ENCODE data around the gene OR8G1. TPM values are rescaled to one million over a fixed set of nuclear protein-coding genes. Genes with fewer than 3 reads are reported as not detected.

OR8G1 gene
- not detected in 2 replicates for total RNA-seq

- ChIA-PET POLR2A (no interaction called here), CTCF (no interaction called here)
- Mint-ChIP-seq H3K4me3 (no peak within 1 kb of the TSS), H3K36me3 (ENCODE audit: low read depth) (no peaks in the 10 kb centered on the region), H3K4me1 (no peaks in the 10 kb centered on the region), H3K27me3 (peaks cover 3% of the 10 kb centered on the region), H3K27ac (no peak within 1 kb of the TSS), H3K9me3 (no peaks in the 10 kb centered on the region)
- intact Hi-C loops (cut with micrococcal nuclease) = no loop called here
- TF ChIP-seq CTCF (IDR thresholded peaks at IDR 0.05) = no peak
- ATAC-seq (ENCODE audit: low read depth) (no peak), DNase-seq (no peak)
Measured at GRCh38 chr11:124240621-124241397, at the start of gene OR8G1. Gene OR8G1 (plus strand): TSS chr11:124241095. CDS start chr11:124249676, 8,581 bp downstream.

GRCh38 chr11:124193221-124194010 lies 47.5 kb upstream of the OR8G1 start:
- H3K27me3 Mint-ChIP-seq = peaks cover 2% of the 10 kb centered on the region
- ChIA-PET CTCF (interaction anchor here (1.2 kb wide), 1 partner anchor 122 kb away, joined by 3 read pairs; no protein-coding TSS in a partner anchor), POLR2A (no interaction called here)
- H3K9me3 Mint-ChIP-seq = no peaks in the 10 kb centered on the region
- no peaks in the 10 kb centered on the region for H3K36me3 Mint-ChIP-seq (ENCODE audit: low read depth)
- H3K4me3 Mint-ChIP-seq = no peak overlapping the region
- TF ChIP-seq CTCF (IDR thresholded peaks at IDR 0.05) = no peak
- intact Hi-C loops (cut with micrococcal nuclease) = loop anchor here (5.0 to 10.0 kb wide), 2 partner anchors 141 to 869 kb away; partner anchors contain the start of gene SLC37A2
- ATAC-seq (ENCODE audit: low read depth) = peak; percentile 28
- peaks cover 2% of the 10 kb centered on the region for H3K4me1 Mint-ChIP-seq
- H3K27ac Mint-ChIP-seq = no peak overlapping the region
- no peak for DNase-seq

GRCh38 chr11:124194293-124195188 lies 46.4 kb upstream of the OR8G1 start:
- Mint-ChIP-seq H3K9me3 (no peaks in the 10 kb centered on the region), H3K4me1 (peaks cover 2% of the 10 kb centered on the region), H3K27me3 (peaks cover 2% of the 10 kb centered on the region), H3K4me3 (no peak overlapping the region), H3K36me3 (ENCODE audit: low read depth) (no peaks in the 10 kb centered on the region), H3K27ac (no peak overlapping the region)
- no peak for DNase-seq
- TF ChIP-seq CTCF (IDR thresholded peaks at IDR 0.05) = no peak
- POLR2A ChIA-PET = no interaction called here
- CTCF ChIA-PET = interaction anchor here (0.7 to 1.5 kb wide), 4 partner anchors 121 to 158 kb away, joined by 3 to 7 read pairs (median 3); no protein-coding TSS in a partner anchor
- intact Hi-C loops (cut with micrococcal nuclease) = loop anchor here (1.0 to 10.0 kb wide), 3 partner anchors 123 to 868 kb away; partner anchors contain the start of gene SLC37A2
- no peak for ATAC-seq (ENCODE audit: low read depth)

- ATAC-seq (ENCODE audit: low read depth) (no peak), DNase-seq (no peak)
- H3K27me3 Mint-ChIP-seq = peaks cover 3% of the 10 kb centered on the region
- H3K4me1 Mint-ChIP-seq = peaks cover 2% of the 10 kb centered on the region
- no peak for TF ChIP-seq CTCF (IDR thresholded peaks at IDR 0.05)
- no peak overlapping the region for H3K27ac Mint-ChIP-seq
- H3K4me3 Mint-ChIP-seq = no peak overlapping the region
- ChIA-PET CTCF (interaction anchor here (0.7 to 1.5 kb wide), 4 partner anchors 122 to 157 kb away, joined by 3 to 7 read pairs (median 3); no protein-coding TSS in a partner anchor), POLR2A (no interaction called here)
- intact Hi-C loops (cut with micrococcal nuclease) = loop anchor here (1.0 to 10.0 kb wide), 2 partner anchors 124 to 140 kb away; no protein-coding TSS in a partner anchor
- no peaks in the 10 kb centered on the region for H3K9me3 Mint-ChIP-seq
- no peaks in the 10 kb centered on the region for H3K36me3 Mint-ChIP-seq (ENCODE audit: low read depth)
Measured at GRCh38 chr11:124195189-124195734, 45.6 kb upstream of the OR8G1 start.

Measured in activated B cell treated with CpG ODN at 0.5 μM for 24 hours (primary cell).